HG03064 (cell line): ENCODE data around the gene MAPK4.

ENCODE experiments used
- ATAC-seq: cut with Tn5 transposase; IDR thresholded peaks from one replicate; pipeline ENCODE4 v1.9.1; 2021; ENCODE audit warnings: low read depth; ENCODE audit not compliant: unreplicated experiment

MAPK4 gene

DNA sequence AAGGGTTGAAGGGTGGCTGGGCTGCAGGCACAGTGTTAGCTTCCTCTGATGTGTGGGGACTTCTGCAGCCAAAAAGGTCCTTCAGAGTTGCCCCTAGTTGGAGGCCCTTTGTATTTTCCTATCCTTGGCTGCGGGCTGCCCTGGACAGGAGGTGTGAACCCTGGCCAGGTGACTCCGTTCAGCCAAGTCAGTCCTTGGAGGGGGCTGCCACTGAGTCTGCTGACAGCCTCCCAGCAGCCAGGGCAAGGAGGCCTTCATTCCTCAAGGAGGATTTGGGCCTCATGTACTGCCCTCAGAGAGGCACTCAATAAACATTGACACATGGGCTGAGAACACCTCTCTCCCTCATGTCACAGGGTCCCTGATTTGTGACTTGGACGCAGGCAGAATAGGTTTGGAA, 62.4 kb downstream of the MAPK4 start:
- no peak for ATAC-seq

GRCh38 chr18:50622865-50623393, 63.0 kb downstream of the MAPK4 start:
- ATAC-seq = no peak

- ATAC-seq = no peak
These were observed 63.9 kb downstream of the MAPK4 start for GRCh38 chr18:50623694-50624352.

DNA sequence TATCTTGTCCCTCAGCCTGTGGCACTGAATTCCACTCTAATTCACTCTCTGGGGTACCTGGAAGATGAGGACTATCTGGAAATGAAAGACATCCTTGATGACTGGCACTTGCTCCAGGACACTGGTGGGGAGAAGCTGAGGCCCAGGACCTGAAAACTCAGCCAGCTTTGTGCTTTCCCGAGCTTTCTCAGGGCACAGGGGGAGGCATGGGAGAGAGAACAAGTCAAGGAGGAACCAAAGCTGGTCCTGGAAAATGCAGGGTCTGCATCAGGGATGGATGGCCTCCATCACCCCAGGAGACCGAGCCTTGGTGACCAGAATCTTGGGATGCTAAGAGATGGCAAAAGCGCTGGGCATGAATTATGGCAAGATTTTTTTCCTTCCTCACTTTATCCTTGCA, 65.1 kb downstream of the MAPK4 start:
- ATAC-seq = no peak

- no peak for ATAC-seq
These were observed 66.4 kb downstream of the MAPK4 start for GRCh38 chr18:50626317-50626716.

- ATAC-seq = no peak
These were observed 68.0 kb downstream of the MAPK4 start for GRCh38 chr18:50627594-50628532.

DNA sequence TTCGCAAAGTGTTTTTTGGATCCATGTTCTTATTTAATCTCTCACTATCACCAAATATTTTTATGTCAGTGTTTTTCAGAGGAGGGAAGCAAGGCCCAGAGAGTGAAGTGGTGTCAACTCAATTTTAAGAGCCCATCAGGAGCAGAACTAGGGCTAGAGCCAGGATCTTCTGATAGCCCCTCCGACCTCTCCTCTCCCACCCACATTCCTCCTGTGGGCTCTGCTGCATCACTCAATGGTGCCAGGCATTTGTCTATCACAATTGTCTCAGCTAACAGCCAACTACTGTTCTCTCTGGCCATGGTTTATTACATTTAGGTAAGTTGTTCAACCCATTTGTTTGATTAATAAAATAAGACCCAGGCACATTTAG, 68.6 kb downstream of the MAPK4 start:
- ATAC-seq = no peak

DNA sequence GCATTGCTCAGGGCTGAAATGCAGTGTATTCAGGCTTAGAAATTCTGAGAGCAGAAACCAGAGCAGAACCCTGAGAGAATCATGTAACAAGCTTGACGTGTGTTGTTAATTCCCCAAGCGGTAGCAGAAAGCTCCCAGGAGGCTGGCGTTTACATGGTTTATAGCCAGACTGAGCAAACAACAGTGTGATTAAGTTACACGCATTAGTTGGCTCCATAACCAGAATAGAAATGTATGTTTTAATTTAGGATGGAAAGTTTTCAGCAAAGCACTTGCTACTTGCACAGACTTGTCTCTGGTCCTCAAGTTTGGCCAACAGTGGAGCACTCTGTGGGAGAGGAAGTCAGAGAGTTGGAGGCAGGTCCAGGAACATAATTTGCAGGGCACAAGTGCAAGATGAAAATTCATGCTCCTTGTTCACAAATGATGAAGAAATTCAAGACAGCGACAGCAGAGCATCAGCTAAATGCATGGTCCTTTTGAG, 69.3 kb downstream of the MAPK4 start:
- no peak for ATAC-seq

- ATAC-seq = no peak
These were observed 71.0 kb downstream of the MAPK4 start for GRCh38 chr18:50630895-50631294.

DNA sequence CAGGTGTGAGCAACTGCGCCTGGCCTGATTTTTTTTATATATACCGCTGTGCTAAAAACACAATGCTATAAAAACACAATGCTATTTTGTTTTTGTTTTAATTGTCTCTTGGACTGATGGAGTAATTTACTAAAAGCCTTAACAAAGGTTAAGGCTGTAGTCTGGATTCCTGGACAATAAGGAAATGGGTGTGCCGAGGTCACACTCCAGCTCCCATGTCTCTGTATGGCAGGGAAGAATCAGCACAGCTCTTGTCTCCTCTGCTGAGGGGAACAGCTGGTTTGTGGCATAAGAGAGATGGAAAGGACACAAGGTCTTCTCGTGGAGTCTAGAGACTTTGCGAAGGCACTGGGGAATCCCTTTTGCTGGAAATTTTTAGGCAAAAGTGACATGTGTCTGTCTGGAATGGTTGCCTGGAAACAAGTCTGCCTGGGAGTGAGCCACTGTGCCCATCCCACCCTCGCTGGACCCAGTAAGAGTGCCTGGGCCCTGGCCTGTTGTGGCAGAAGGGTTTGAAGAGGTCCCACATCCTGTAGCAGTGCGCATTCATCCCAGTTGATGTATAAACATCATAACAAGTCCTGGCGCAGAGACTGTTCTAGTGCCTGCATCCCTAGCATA, 73.1 kb downstream of the MAPK4 start:
- ATAC-seq = no peak

DNA sequence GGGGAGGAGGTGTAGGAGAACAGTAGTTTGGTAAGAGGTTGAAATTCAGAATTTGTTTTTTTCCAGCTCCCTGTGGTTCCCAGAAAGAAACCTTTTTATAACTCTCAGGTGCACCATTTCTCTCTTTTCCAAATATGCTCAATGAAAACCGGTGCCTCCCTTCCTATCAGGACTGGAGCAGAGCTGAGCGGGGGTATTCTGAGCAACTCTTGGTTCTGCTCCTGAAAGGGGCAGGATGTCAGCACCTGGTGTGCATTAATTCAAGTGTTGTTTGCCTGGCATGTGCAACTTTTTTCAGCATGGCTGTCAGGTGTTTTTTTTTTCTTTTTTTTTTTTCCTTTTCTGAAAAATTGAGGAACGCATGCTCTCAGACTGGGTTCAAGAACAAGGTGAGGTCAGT, 74.1 kb downstream of the MAPK4 start:
- ATAC-seq = no peak

- ATAC-seq = no peak
These were observed 76.6 kb downstream of the MAPK4 start for GRCh38 chr18:50636366-50637057.

- no peak for ATAC-seq
These were observed 78.4 kb downstream of the MAPK4 start for GRCh38 chr18:50638016-50638883.

GRCh38 chr18:50638884-50639420, 79.1 kb downstream of the MAPK4 start:
- no peak for ATAC-seq

DNA sequence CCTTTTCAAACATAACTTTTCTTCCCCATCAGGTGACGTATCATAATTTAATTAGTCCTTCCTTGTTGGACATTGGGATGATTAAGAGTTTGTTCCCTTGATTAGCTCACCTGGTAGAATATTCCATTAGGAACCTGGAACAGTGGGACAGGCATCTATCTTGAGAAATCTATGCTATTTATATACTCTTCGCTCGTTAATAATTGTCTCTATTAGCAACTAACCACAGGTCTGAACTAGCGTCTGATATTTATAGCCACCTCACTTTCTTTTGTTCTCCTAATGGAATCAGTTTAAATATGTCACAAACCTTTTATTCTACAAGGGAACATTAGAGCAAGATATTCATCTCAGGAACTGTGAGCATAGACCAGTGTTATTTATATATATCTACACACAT, 79.8 kb downstream of the MAPK4 start:
- ATAC-seq = no peak

GRCh38 chr18:50642439-50642838, 82.6 kb downstream of the MAPK4 start:
- ATAC-seq = no peak

GRCh38 chr18:50644146-50644545, 84.3 kb downstream of the MAPK4 start:
- no peak for ATAC-seq

GRCh38 chr18:50644807-50645206, 84.9 kb downstream of the MAPK4 start:
- no peak for ATAC-seq

- no peak for ATAC-seq
These were observed 87.3 kb downstream of the MAPK4 start for GRCh38 chr18:50647237-50647636.
